Erythroblast (primary cell): ENCODE measurements around the gene SARS2.
"Not testable (repeated sequence)": the region's sequence is repeated elsewhere in the genome, so short reads cannot be mapped to it uniquely, and the experiment has no call there.

Experiments used
- DNase-seq, 2 experiments: peaks; one replicate each; lab custom pipeline; 2025; lab: John Stamatoyannopoulos, UW
- GATA1 ChIP-seq: IDR thresholded peaks from 2 replicates; pipeline ENCODE4 v1.6.1; 2011; ENCODE audit warnings: low read depth, mild to moderate bottlenecking, control low read depth, low read length, moderate library complexity
- POLR2A ChIP-seq: IDR thresholded peaks from 2 replicates; pipeline ENCODE4 v1.6.1; 2011; ENCODE audit warnings: mild to moderate bottlenecking, low read length

The SARS2 gene

DNA sequence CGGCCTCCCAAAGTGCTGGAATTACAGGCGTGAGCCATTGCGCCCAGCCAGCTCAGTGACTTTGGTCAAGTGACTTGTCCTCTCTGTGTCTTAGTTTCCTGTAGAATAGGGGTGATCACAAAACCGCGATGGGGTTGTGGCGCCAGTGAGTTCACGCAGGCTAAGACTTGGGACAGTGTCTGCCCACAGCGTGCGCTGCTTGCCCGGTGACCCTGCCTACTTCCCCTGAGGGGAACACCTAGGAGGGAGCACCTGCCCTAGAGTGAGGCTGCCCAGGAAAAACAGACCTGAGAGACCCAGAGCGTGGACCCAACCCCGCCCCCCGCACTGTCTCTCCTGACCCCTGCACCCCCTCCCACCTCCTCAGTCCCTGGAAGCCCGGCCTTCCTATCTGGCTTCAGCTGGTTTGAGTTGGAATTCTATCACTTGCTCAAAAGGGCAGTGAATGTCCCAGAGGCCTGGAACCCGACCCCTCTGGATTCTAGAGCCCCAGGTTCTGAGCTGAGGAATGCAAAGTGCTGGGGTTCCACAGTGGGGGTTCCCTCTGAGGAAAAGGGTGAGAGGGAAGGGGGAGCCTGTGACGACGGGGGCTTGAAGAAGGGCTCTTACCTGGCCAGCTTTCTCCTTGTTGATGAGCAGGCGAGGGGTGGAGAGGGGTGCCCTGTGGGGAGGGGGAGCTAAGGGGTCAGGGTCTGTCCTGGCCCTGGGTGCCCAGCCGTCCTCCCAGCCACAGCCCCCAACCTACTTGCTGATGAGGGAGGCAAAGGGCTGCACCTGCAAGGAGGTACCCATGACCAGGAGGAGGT, 50.3 kb downstream of the SARS2 start:
- TF ChIP-seq GATA1, result no peak
- TF ChIP-seq POLR2A, result no peak
- no peak for DNase-seq

DNA sequence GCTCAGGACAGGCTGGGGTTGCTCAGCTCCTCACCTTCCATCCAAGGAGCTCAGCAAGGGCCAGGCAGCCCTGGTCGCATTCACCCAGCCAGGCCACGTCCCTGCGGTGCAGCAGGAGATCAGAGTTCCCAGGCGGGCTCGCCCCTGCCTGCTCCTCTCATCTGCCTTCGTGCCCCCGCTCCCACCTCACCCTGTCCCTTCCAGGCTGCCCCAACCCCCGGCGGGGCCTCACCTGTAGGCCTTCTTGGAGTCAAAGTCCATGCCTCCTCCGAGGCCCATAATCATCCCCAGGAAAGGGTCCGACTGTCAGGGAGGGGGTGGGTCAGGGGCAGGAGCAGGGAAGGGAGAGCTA, 51.2 kb downstream of the SARS2 start:
- DNase-seq, result no peak
- TF ChIP-seq GATA1 (no peak), POLR2A (no peak)

DNA sequence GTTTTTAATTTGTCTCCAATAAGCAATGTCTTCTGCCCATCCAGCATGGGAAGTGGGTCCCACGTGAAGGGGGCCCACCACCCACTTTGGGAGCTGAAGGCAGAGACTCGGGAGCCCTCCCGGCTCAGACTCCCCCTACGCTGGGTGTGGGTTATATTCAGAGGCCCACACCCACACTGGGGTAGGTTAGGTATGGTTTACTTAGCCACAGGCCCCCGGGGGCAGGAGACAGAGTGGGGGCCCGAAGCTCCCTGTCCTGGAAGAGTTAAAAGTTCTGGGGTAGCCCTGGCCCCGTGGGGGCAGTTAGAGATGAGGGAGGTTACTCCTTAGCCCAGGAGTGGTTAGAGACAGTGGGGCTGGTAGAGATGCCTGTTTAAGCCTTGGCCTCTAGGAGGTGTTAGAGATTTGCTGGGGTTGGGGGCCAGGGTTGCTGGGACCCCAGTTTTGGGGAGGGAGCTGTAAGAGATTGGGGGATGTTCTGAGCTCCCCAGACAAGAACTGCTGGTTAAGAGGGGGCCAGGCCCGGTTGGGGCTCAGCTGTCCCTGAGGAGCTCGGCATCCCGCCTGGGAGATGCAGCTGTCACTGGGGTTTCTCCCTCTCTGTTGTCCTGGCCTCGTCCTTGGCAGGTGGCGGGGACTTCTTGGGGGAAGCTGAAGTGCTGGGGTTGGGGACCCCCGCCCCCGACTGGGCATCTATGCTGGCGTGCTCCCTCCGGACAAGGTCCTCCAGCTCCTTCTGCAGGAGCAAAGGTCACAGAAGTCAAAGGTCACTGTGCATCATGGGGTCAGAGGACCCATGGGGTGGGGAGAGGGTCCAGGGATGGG, 51.8 kb downstream of the SARS2 start:
- no peak for DNase-seq
- no peak for TF ChIP-seq GATA1
- TF ChIP-seq POLR2A, result no peak

DNA sequence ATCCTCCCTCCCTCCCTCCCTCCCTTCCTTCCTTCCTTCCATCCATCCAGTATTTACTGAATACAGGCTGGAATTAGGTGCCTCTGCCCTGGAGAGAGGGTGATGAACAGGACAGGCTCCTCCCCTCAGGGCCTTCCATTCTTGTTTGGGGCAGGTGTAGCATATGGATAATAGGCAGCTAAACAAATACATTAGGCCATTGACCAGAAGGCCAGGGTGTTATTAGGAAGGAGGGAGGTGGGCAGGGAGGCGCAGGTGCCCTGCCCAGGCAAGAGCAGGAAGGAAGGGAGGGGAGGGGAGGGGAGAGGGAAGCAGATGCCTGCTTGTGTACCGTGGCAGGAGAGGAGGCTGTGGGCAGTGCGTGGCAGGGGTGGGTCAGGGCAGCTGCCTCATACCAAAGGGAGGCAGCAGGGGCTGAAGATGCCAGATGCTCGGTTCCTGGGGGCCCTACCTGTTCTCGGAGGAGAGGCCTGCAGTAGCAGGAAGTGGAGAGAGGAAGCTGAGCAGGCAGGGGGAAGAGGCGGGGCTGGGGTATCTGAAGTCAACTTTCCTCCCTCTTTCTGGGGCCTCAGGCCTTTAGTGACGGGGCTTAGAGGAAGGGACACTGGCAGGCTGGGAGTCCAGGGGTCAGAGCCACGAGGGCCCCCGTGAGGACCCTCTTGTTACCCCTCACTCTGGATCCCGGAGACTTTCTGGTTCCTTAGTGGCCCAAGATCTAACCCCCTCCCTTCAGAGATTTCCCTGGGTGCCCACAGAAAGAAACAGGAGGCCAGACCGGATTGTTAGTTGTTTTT, 52.6 kb downstream of the SARS2 start, which contains the start of gene RINL:
TSS of gene RINL (minus strand) at position 495 of the 794 bp plus-strand sequence. CDS start 1,533 bp downstream, outside the sequence.
- TF ChIP-seq POLR2A, result peak; percentile 40
- no peak for TF ChIP-seq GATA1
- DNase-seq, result peak; percentile 52 to 57

DNA sequence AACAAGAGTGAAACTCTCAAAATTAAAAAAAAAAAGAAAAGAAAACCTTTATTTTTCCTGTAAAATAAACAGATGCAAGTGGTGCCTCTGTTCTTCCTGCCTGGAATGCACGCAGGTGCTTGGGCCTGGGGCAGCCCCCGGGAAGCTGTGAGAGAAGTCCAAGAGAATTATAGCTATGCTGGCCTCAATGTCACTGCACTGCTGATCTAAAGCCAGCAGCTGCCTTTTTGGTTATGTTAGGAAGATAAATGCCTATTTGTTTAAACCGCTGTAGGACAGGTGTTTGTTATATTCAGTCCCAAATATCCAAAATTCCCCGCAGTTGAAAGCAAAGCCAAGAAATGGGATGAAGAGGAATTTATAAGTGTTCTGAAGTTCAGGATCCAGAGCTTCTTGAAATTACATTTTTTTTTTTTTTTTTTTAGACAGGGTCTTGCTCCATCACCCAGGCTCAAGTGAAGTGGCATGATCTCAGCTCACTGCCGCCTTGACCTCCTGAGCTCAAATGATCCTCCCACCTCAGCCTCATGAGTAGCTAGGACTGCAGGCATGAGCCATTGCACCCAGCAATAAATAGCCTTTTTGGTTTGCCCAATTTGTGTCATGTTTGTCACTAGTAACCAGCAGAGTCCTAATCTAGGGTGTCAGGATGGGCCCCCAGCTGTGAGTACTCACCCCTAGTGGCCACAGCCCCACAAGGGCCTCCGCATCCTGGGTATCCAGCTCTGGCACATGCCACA, 54.7 kb downstream of the SARS2 start:
- no peak for DNase-seq
- TF ChIP-seq POLR2A (no peak), GATA1 (no peak)

DNA sequence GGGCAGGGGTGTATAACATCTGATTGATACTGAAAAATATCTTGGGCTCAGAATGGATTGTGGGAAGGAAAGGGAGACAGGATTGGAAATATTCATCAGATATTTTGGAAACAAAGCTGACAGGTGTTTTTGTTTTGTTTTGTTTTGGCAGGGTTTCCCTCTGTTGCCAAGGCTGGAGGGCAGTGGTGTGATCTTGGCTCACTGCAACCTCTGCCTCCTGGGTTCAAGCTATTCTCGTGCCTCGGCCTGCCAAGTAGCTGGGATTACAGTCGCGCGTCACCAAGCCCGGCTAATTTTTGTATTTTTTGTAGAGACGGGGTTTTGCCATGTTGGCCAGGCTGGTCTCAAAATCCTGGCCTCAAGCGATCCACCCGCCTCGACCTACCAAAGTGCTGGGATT, 57.2 kb downstream of the SARS2 start:
- DNase-seq, result not testable (repeated sequence)

DNA sequence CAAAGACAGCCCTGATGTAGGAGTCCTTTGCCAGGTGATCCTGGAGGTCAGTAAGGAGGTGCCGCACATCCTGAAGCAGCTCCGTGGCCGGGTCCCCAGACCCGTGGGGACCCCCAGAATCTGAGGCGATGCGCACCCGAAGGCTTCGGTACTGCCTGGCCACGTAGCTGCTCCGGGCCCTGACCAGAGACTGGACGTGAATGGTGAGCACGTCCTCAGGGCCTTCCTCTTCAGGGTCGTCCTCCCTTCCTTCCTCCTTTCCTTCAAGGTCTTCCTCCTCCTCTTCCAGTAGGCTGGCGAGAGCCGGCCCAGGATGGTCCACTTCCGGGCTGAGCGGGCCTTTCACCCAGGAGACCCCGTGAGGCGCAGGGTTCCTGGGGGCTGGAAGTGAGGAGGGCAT, 60.0 kb downstream of the SARS2 start:
- no peak for TF ChIP-seq GATA1
- no peak for TF ChIP-seq POLR2A
- DNase-seq, result no peak

DNA sequence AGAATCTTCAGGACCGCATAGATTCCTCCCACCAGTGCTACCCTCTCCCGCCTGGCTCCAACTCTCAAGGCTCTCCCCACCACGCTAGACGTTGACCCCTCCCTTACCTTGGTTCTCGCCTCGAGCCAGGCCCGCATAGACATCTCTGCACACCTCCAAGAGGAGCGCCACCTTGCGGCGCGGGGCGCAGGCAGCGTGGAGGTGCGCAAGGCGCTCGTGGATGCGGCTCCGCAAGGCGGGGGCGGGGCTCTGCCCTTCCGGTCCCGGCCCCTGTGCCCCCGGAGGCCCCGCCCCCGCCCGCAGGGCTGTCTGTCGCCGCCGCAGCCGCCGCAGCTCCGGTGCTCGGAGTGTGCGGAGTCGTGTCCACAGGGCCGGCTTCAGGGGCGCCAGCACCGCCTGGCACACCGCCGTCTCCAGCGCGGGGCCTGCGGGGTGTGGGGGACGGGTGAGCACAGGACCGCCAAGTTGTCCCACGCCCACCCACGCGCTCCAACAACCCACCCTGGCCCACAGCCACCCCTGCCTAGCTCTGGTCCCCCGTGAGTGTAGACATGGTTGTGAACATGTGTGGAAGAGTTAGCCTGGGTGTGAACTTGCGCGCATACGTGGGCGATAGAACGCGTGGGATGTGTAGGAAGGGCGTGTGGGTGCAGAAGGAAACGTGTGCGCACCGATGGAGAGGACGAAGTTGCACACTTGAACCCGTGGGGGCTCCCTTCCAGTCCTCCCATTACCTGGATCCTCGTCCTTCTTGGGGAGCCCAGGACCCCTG, 60.5 kb downstream of the SARS2 start:
- DNase-seq, result peak; percentile 86 to 91
- TF ChIP-seq GATA1, result no peak
- TF ChIP-seq POLR2A, result peak; percentile 41

DNA sequence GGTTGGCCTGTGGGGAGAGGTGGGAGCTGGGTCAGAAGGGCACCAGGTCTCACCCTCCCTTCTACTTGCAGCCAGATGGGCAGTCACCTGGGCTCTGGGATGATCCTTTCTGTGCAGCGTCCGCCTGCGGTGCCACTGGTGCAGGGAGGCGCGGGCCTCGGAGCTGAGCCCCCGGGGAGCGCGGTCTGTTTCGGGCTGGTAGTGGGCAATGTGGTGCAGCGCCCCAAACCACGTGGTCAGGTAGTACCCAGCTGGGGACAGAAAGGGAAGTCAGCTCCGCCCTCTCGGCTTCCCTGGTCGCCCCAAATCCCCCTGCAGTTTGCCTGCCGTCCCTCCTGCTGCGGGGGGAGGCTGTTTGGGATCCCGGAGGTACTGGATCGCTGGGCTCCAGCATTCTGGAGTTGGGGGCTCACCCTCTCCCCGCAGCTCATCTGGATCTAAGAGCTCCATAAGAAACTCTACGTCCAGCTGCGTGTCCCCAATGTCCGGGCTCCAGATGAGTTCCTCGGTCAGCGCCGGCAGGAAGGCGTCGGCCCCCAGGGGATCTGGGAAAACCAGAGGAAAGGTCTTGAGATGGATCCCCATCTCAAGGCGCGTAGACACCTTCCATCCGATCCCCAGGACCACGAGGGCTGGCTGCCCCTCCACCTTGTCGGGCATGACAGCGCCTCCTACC, 61.3 kb downstream of the SARS2 start:
- TF ChIP-seq POLR2A (no peak), GATA1 (no peak)
- no peak for DNase-seq

DNA sequence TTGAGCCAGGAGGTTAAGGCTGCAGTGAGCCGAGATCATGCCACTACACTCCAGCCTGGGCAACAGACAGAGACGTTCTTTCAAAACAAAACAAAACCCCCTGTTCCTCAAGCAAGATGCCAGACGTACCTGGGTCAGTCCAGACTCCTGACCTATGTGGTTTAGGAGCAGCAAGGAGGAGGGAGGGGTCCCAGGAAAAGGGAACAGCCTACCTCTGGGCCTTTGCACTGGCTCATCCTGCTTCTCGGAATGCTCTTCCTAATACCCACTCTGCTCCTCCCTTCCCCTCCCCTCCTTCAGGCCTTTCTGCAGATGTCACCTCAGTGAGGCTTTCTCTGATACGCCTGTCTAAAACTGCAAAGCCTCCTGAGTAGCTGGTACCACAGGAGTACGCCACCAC, 62.0 kb downstream of the SARS2 start:
- DNase-seq, result no peak
- TF ChIP-seq GATA1 (no peak), POLR2A (no peak)

DNA sequence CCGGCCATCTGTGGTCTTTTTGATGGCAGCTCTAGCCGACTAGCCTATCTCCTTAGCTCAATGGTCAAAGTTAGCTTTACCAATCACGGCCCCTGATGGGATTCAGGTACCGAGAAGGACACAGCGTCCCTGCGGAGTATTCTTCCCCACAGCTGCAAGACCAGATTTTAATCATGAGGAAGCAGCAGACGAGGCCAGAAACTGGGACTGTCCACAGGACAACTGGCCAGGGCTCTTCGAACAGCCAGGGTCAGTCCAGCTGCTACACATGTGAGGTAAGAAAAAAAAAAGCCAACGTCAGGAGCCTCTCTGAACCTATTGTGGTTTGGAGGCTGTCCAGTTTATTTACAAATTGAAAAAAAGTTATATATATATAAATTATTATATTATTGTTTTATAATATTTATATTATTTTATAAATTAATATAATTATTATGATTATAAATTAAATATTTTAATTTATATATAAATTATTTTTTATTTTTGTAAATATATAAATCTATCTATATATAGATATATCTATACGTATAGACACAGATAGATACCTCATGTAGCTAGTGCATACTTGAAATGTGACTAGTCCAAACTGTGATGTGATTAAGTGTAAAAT, 63.3 kb downstream of the SARS2 start:
- no peak for DNase-seq
- TF ChIP-seq POLR2A (no peak), GATA1 (no peak)
